SK-N-DZ (cell line): Measurements from ENCODE around the gene TGFA.
"Not testable (repeated sequence)": the region's sequence is repeated elsewhere in the genome, so short reads cannot be mapped to it uniquely, and the experiment has no call there.

ENCODE experiments used
- DNase-seq: peaks from one replicate; pipeline ENCODE4 v3.0.0-alpha.2; 2015; ENCODE audit warnings: low spot score

TGFA gene

GRCh38 chr2:70498528-70498927, 55.1 kb downstream of the TGFA start:
- DNase-seq = no peak

- DNase-seq = no peak
Observed at GRCh38 chr2:70498054-70498453, 55.6 kb downstream of the TGFA start.

DNA sequence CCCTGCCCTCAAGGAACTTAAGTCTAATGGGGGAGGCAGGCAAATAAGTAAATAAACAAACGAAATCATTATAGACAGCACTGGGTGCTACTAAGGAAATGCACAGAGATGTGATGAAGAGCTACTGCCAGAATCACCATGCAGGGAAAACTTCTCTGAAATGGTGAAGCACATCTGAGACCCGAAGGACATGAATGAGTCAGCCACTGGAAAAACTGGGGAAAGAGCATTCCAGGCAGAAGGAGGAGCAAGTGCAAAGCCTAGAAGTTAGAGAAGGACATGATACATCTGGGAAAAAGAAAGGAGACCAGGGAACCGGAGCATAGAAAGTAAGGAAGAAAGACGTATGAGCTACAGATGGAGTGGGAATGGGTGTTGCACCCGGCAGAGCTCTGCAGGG, 56.8 kb downstream of the TGFA start:
- DNase-seq = no peak

DNA sequence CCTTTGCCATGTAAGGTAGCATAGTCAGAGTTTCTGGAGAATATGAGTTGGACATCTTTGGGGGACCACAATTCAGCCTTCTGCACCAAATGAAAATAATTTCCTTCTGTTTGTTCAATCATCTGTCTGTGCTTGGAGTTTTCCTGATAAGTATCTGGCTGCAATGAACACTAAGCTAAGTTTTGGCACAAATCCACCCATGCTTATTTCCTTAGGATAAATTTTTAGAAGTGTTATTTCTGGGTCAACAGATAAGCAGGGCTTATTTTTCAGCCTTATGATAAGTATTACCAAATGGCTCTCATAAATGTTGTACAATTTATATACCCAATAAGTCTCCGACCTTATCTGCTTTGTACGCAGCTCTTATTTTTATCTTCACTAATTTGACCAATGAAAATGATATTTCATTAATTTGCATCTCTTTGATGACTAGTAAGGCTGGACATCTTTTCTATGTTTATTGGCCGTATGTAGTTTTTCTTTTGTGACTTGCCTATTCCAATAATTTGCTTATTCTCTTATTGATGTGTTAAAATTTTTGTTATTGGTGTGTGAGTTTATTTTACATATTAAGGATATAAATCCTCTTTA, 59.2 kb downstream of the TGFA start:
- no peak for DNase-seq

DNA sequence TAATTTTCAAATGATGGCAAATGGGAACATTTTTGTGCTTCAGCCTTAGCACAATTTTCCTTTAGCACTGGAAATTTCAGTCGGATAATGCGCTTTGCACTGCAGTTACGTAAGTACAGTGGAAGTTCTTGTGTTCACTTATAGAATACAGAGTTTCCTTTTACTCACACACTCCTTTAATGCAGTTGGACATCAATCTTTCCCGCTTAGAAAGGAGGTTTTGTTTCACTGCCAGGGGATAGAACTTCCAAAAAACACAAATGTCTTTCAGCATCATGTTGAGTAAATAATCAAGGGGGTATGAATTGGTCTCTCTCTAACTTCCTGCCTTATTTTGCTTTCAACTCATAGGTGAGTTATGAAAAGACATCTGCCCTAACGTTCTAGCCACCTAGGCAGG, 63.2 kb downstream of the TGFA start:
- DNase-seq = no peak

DNA sequence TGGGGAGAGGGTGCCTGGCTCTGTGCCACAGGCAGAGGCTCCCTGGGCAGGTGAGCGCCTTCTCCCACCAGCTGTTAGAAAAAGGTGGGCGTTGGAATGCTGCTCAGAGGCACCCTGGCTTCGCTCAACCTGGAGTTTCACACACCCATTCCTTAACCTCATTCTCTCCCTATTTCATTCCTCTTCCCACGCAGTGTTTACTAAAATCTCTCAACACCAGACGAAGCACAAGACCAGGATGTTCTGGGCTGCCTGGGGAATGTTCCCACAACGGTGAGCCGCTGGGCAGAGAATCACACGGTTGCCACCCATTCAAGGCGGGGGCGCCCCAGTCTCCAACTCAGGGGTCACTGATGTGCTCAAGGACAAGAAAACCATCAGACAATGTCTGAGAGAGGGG, 64.5 kb downstream of the TGFA start:
- no peak for DNase-seq

- no peak for DNase-seq
Observed at GRCh38 chr2:70484086-70484485, 69.5 kb downstream of the TGFA start.

DNA sequence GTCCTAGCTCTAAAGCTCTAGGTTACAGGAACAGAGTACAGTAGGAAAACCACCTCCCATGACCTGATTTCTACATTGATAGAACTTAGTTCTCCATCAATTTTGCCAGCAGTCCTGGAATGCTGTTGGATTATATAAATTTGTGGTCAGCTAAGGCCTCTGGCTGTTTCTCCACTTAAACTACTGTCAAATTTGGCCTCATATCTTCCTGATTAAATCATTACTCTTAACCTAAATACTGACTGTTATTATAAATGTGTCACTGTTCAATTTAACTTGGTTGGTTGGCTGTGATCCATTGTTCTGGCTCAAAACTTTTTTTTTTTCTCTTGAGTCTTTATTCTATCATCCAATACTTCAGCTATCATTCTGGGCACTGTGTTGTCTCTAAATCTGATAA, 71.2 kb downstream of the TGFA start:
- DNase-seq = no peak

DNA sequence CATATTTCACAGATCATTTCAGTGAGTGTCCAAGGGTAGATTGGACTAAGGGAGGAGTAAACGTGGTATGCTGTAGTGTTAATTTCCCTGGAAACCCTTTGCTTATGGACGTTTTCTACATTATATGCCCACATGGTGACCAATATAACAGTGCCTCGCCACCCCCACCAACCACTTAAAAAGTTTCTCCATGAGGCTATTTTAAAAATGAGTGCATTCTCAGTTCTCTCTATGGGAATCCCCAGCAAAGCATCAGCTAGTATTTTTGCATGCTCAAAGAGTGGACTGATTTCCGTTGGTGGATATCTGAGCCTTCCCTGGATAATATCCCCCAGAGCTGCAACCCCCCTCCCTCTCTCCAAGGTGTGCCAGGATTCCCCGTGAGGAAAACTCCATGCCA, 73.2 kb downstream of the TGFA start:
- no peak for DNase-seq

GRCh38 chr2:70479816-70480215, 73.8 kb downstream of the TGFA start:
- no peak for DNase-seq

DNA sequence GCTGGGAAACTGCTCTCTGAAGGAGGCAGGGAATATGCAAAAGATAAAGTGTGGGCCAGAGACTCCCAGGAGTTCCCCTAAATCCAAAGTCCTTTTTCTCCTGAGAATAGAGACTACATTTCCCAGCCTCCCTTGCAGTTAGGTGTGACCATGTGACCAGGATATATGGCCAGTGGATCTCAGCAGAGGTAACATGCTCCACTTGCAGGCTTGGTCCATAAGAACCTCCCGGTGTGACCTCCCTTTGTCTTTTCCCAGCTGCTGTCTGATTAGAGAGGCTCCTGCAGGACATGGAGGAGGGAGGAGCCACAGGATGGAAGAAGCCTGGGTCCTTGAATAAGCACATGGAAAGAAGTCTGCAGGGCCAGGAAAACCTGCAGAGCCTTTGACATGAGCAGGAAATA, 76.2 kb downstream of the TGFA start:
- DNase-seq = no peak

- DNase-seq = no peak
Observed at GRCh38 chr2:70475266-70475665, 78.4 kb downstream of the TGFA start.

DNA sequence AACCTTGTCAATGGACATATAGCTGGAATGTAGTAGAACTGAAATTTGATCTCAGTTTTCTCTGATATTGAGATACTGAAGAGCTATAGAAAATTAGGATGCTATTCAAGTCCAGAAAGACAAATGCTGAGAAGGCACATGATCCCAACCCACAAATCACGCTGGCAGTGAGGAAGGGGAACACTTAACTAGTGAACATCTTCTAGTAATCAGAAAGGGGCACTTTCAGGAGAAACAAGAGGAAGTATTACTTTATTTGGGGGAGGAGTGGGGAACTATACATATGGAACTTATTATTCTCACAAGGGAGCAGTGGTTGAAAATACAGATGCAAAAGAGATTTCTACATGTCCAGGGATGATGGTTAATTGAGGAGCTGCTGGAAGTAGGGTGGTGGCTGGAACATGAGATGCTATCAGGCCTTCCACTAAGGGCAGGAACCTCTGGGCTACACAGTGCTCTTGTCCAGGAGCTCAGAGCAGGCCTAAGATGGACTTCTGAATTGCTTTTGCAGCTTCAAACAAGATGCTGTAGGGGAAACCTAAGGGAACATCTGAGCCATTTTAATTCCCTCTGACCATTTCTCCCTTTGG, 79.3 kb downstream of the TGFA start:
- DNase-seq = no peak

DNA sequence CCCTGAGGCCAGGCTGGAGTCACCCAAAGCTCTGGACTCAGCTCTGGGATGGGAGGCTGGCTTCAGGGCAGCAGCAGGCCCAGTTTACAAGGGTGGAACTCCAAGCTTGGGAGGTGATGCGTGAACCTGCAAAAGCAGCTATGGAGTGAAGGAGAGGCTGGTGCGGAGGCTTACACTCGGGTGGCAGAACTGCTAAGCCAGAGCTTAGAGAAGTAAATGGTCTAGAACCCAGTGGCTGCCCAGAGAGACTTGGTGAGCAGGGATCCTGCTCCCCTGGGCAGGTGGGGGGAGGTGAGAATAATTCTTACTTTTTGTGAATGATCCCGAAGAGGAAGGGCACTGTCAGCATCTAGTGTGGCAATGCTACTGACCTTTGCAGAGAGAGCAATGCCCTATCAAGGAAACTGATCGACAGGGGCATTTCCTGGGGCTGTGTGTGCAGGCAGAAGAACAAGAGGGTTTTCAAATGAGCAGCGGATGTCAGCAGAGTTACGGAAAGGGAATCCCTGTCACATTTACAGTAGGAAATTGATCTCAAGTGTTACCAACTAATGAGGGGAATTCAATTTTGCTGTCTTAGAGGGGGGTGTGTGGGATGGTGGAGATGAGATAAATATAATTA, 80.4 kb downstream of the TGFA start:
- DNase-seq = no peak

GRCh38 chr2:70472221-70472890, 81.3 kb downstream of the TGFA start:
- DNase-seq = no peak

DNA sequence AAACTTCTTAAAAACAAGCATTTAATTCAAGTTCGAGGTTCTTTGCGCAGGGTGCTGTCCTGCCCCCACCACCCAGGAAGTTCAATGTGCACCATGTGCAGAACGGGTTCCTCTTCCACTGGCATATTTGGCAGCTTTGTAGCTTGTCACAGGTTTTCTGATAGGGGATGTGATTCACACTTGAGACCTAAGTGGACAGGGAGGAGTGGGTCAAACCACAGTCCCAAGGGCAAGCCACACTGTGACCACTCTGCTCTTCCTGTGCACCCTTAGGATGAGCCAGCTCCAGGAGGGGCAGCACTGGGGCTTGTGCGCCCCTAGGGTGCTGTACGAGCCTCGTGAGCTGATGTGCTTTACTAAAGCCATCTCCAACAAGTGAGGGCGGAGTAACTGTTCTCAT, 82.5 kb downstream of the TGFA start:
- no peak for DNase-seq

DNA sequence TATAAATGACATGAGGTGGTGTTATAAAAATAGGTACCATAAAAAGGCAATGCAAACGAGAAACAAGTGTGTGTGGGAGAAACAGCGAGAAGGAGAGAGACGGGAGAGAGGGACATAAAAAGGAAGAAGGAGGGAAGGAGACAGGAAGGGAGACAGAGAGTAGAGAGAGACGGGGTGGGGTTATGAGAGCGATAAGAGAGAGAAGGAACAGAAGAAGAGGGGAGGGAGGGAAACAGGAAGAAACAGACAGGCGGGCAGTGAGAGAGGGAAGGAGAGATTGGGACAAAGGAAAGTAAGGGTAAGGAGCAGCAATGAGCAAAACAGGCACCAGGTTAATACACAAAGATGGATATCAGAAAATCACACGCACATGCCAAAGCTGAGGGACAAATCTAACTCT, 83.7 kb downstream of the TGFA start:
- DNase-seq = no peak

- DNase-seq = no peak
Observed at GRCh38 chr2:70469435-70469834, 84.2 kb downstream of the TGFA start.

GRCh38 chr2:70468878-70469277, 84.7 kb downstream of the TGFA start:
- no peak for DNase-seq

DNA sequence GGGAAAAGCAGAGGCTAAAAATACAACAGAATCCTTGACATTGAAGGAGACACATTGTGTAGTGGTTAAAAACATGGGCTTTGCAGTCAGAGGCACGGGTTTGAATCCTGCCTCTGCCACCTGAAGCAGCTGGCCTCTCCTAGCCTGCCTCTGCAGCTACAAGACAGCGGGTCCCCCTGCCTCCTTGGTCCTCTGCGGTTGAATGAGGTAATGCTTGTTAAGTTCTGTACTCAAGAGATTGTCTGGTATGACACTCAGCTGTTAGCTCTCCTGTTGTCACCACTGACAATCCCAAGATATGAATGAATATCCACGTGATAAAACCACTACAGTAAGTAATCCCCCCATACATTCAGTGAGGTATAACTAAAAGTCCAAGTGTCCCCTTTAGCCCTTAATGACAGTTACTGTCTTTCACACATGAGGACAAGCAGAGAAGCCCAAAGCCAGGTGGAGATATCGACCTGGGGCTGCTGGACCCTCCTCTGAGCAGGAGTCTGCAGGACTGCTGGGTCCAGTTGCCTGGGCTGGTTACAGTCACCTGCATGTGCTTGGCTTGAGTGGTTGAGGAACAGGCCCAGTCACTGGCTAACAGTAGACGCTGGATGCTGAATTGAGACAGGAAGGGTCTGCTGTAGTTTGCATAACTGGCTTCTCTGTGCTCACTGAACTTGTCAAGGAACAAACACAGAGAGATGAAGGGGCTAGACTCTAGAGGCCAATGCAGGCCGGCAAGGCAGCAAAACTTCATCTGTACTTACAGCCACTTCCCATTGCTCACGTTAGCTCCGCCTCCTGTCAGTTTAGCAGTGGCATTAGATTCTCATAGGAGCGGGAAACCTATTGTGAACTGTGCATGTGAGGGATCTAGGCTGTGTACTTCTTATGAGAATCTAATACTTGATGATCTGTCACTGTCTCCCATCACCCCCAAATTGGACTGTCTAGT, 85.5 kb downstream of the TGFA start:
- no peak for DNase-seq

- no peak for DNase-seq
Observed at GRCh38 chr2:70467237-70467636, 86.4 kb downstream of the TGFA start.

GRCh38 chr2:70466647-70467046, 87.0 kb downstream of the TGFA start:
- DNase-seq = not testable (repeated sequence)
